Natural killer cell (primary cell): Measurements from ENCODE around the gene PTCD1. TPM values are rescaled to one million over a fixed set of nuclear protein-coding genes. Genes with fewer than 3 reads are reported as not detected.

Experiments used
- ATAC-seq, 3 donors: fragments of 150-1000 bp in 2 of 3; fragments of 200-7000 bp in 1 of 3; cut with Tn5 transposase; 1 replicate in 1 of 3; 2 replicates in 2 of 3; pipeline ENCODE4 v1.10.0; 2021; ENCODE audit warnings: mild to moderate bottlenecking in 2 of 3, moderate library complexity in 2 of 3
- DNase-seq, 2 donors: peaks; one replicate each; pipeline versions ENCODE4 v3.0.0 to v3.0.0-alpha.2; 2013 to 2021; ENCODE audit warnings: mixed read lengths in 1 of 2
- H3K27ac ChIP-seq: one replicate; pipeline ENCODE4 v1.5.1; 2013; ENCODE audit warnings: mild to moderate bottlenecking, low read length
- H3K27me3 ChIP-seq: one replicate; pipeline ENCODE4 v1.6.1; 2013; ENCODE audit warnings: low read length; ENCODE audit not compliant: control insufficient read depth, insufficient read depth
- H3K36me3 ChIP-seq: one replicate; pipeline ENCODE4 v1.6.1; 2013; ENCODE audit warnings: low read length; ENCODE audit not compliant: control insufficient read depth, insufficient read depth
- H3K4me1 ChIP-seq: one replicate; pipeline ENCODE4 v1.6.1; 2013; ENCODE audit warnings: low read length; ENCODE audit not compliant: control insufficient read depth, insufficient read depth
- H3K4me3 ChIP-seq: one replicate; pipeline ENCODE4 v1.5.1; 2013; ENCODE audit warnings: low read length
- H3K9me3 ChIP-seq: one replicate; pipeline ENCODE4 v1.6.1; 2013; ENCODE audit warnings: low read length; ENCODE audit not compliant: control insufficient read depth, insufficient read depth
- H3K27ac Mint-ChIP-seq, 2 donors: one replicate each; pipeline ENCODE4 v1.8.0; 2022; ENCODE audit warnings: mild to moderate bottlenecking in 2 of 2, mixed read lengths in 2 of 2, moderate library complexity in 1 of 2
- H3K27me3 Mint-ChIP-seq, 2 donors: one replicate each; pipeline ENCODE4 v1.8.0; 2022; ENCODE audit warnings: low read depth in 2 of 2, mixed read lengths in 2 of 2
- H3K36me3 Mint-ChIP-seq: one replicate; pipeline ENCODE4 v1.8.0; 2022; ENCODE audit warnings: mixed read lengths
- H3K4me1 Mint-ChIP-seq, 2 donors: one replicate each; pipeline ENCODE4 v1.8.0; 2022; ENCODE audit warnings: mixed read lengths in 2 of 2
- H3K4me3 Mint-ChIP-seq: one replicate; pipeline ENCODE4 v1.8.0; 2022; ENCODE audit warnings: mild to moderate bottlenecking, moderate library complexity, mixed read lengths
- H3K9me3 Mint-ChIP-seq, 2 donors: one replicate each; pipeline ENCODE4 v1.8.0; 2022; ENCODE audit warnings: mixed read lengths in 2 of 2
- CTCF ChIP-seq: fragments of 200-600 bp; IDR thresholded peaks from one replicate; pipeline ENCODE4 v1.8.0; 2022; ENCODE audit warnings: antibody characterized with exemption
- WGBS: methylation state at CpG from one replicate; pipeline ENCODE4 v1.1.7; 2013; ENCODE audit warnings: missing lambda C conversion rate; ENCODE audit not compliant: insufficient coverage; 5-methylcytosine and 5-hydroxymethylcytosine counted together
- intact Hi-C: fragments of 100-400 bp; cut with micrococcal nuclease; formaldehyde crosslinking; loops from one replicate; pipeline ENCODE4 v1.14.2; 2022
- total RNA-seq, 4 donors: library from RNA; stranded (reverse); fragments of 120-200 nt in 1 of 4; gene quantifications; one replicate each; pipeline versions ENCODE4 v1.2.3 to v1.2.4, GENCODE V29; 2013 to 2022

PTCD1 gene
- total RNA-seq, 3 donors from 2014 or later (not counting 1 experiment from before 2014, with no cell fraction given): 5.3 to 6.6 (median 6.4) TPM

- Histone ChIP-seq H3K4me3 (no peak overlapping the region), H3K27ac (no peak overlapping the region), H3K36me3 (peaks cover 43% of the 10 kb centered on the region), H3K4me1 (peaks cover 44% of the 10 kb centered on the region), H3K9me3 (no peaks in the 10 kb centered on the region), H3K27me3 (no peaks in the 10 kb centered on the region)
- Mint-ChIP-seq H3K9me3 (no peaks in the 10 kb centered on the region), H3K27me3 (no peaks in the 10 kb centered on the region), H3K27ac (peak overlapping the region; percentile 48 to 72), H3K4me1 (peaks cover 37 to 56% of the 10 kb centered on the region in 2 donors), H3K4me3 (no peak overlapping the region), H3K36me3 (no peaks in the 10 kb centered on the region)
- DNase-seq (no peak), ATAC-seq (no peak)
- no peak for TF ChIP-seq CTCF
- 97% methylated on average over 5 of the region's 5 CpGs for WGBS
- intact Hi-C loops: no loop called here
Measured at GRCh38 chr7:99403764-99404163, 34.8 kb downstream of the PTCD1 start.

GRCh38 chr7:99402854-99403253 is 35.7 kb downstream of the PTCD1 start:
- no peak for ATAC-seq
- H3K36me3 Mint-ChIP-seq: no peaks in the 10 kb centered on the region
- peak overlapping the region; percentile 36 to 72 for H3K27ac Mint-ChIP-seq
- H3K9me3 ChIP-seq: no peaks in the 10 kb centered on the region
- peaks cover 50% of the 10 kb centered on the region for H3K36me3 ChIP-seq
- 99% methylated on average over 3 of the region's 3 CpGs for WGBS
- no peak overlapping the region for H3K4me3 ChIP-seq
- H3K4me1 ChIP-seq: peaks cover 41% of the 10 kb centered on the region
- H3K27ac ChIP-seq: no peak overlapping the region
- no peaks in the 10 kb centered on the region for H3K9me3 Mint-ChIP-seq
- no peak overlapping the region for H3K4me3 Mint-ChIP-seq
- H3K4me1 Mint-ChIP-seq: peaks cover 43 to 56% of the 10 kb centered on the region in 2 donors
- DNase-seq: no peak
- no peak for TF ChIP-seq CTCF
- no peaks in the 10 kb centered on the region for H3K27me3 ChIP-seq
- intact Hi-C loops: no loop called here
- no peaks in the 10 kb centered on the region for H3K27me3 Mint-ChIP-seq

- no peak overlapping the region for H3K27ac ChIP-seq
- H3K9me3 ChIP-seq: no peaks in the 10 kb centered on the region
- Mint-ChIP-seq H3K36me3 (no peaks in the 10 kb centered on the region), H3K4me1 (peaks cover 30 to 44% of the 10 kb centered on the region in 2 donors), H3K9me3 (no peaks in the 10 kb centered on the region), H3K27ac (peak overlapping the region; percentile 34 to 85), H3K27me3 (no peaks in the 10 kb centered on the region), H3K4me3 (no peak overlapping the region)
- H3K4me1 ChIP-seq: peaks cover 11% of the 10 kb centered on the region
- TF ChIP-seq CTCF: no peak
- H3K36me3 ChIP-seq: peaks cover 66% of the 10 kb centered on the region
- no peaks in the 10 kb centered on the region for H3K27me3 ChIP-seq
- intact Hi-C loops: no loop called here
- ATAC-seq: no peak
- no peak overlapping the region for H3K4me3 ChIP-seq
- no peak for DNase-seq
- WGBS: 86% methylated on average over 6 of the region's 6 CpGs
Measured at GRCh38 chr7:99399597-99399996, 39.0 kb downstream of the PTCD1 start.

GRCh38 chr7:99398891-99399445 is 39.6 kb downstream of the PTCD1 start:
- Mint-ChIP-seq H3K27ac (peak overlapping the region; percentile 76 to 85), H3K4me3 (no peak overlapping the region), H3K36me3 (no peaks in the 10 kb centered on the region), H3K27me3 (no peaks in the 10 kb centered on the region), H3K9me3 (no peaks in the 10 kb centered on the region), H3K4me1 (peaks cover 27 to 39% of the 10 kb centered on the region in 2 donors)
- Histone ChIP-seq H3K27ac (no peak overlapping the region), H3K9me3 (no peaks in the 10 kb centered on the region), H3K4me1 (peaks cover 6% of the 10 kb centered on the region), H3K36me3 (peaks cover 64% of the 10 kb centered on the region), H3K4me3 (no peak overlapping the region), H3K27me3 (no peaks in the 10 kb centered on the region)
- intact Hi-C loops: no loop called here
- ATAC-seq: no peak
- DNase-seq: no peak
- WGBS: 91% methylated on average over 5 of the region's 5 CpGs
- TF ChIP-seq CTCF: no peak
